Heart left ventricle (tissue), 13 donors: ENCODE results near the gene EMC1.

ENCODE experiments used
- CTCF ChIP-seq, 12 donors: fragments of 200-600 bp; sonication (generic) in 4 of 12; IDR thresholded peaks; one replicate each; pipeline versions ENCODE4 v1.5.0 to v1.8.0; 2018 to 2022; ENCODE audit warnings: antibody characterized with exemption in 12 of 12, mild to moderate bottlenecking in 5 of 12
- POLR2A ChIP-seq, 2 donors: fragments of 450-650 bp; IDR thresholded peaks; one replicate each; pipeline ENCODE4 v1.6.1; 2017; ENCODE audit warnings: antibody characterized with exemption in 2 of 2, mild to moderate bottlenecking in 2 of 2, moderate library complexity in 2 of 2
- donor health status: ischemic (EF 13 %, LVEDD 7.1; RV severe dilation, severe dysfunction).
- donor health status: DM: no; HTN: yes; CAD: no.
- donor health status: DM: no; HTN: no; CAD: no.
- donor health status: ischemic (EF 25% LVEDD 6.9; RV normal size, moderate dysfunction).
- donor health status: ischemic (EF 25% LVEDD 5.7; RV mildly dilated, moderate dysfunction).
- donor health status: ischemic (EF 35%, LVEDD 5.7; RV mildly dilated, moderate dysfunction).
- donor health status: nonischemic (EF 11% LVEDD 7.7; RV severe dilation, severe dysfunction).
- donor health status: DM: yes; HTN: yes; CAD: no.
- donor health status: PGD.
- donor health status: ischemic (EF 29% LVEDD 5.4; RV normal size, mild dysfunction).
- donor health status: nonischemic (EF 23%, LVEDD 6.1; RV moderate dilation, normal function).

- TF ChIP-seq CTCF (IDR thresholded peaks at IDR 0.05) (no peak), POLR2A (IDR thresholded peaks at IDR 0.05) (no peak)
Observed at GRCh38 chr1:19202396-19202795, 48.9 kb downstream of the EMC1 start.
